ENCODE measurements around the gene GRIK4.

The GRIK4 gene

GRCh38 chr11:120562806-120563425 lies 51.4 kb downstream of the GRIK4 start:
- H3F3A ChIP-seq (ENCODE audit: control insufficient read depth, insufficient read depth), result no peaks in the 10 kb centered on the region
- H4K20me1 ChIP-seq (ENCODE audit: control insufficient read depth, insufficient read depth, low read depth, low read length), result no peaks in the 10 kb centered on the region
- peaks cover 33% of the 10 kb centered on the region for H3K27me3 ChIP-seq (ENCODE audit: control insufficient read depth, low read length)
- TF ChIP-seq, protein P1, sequence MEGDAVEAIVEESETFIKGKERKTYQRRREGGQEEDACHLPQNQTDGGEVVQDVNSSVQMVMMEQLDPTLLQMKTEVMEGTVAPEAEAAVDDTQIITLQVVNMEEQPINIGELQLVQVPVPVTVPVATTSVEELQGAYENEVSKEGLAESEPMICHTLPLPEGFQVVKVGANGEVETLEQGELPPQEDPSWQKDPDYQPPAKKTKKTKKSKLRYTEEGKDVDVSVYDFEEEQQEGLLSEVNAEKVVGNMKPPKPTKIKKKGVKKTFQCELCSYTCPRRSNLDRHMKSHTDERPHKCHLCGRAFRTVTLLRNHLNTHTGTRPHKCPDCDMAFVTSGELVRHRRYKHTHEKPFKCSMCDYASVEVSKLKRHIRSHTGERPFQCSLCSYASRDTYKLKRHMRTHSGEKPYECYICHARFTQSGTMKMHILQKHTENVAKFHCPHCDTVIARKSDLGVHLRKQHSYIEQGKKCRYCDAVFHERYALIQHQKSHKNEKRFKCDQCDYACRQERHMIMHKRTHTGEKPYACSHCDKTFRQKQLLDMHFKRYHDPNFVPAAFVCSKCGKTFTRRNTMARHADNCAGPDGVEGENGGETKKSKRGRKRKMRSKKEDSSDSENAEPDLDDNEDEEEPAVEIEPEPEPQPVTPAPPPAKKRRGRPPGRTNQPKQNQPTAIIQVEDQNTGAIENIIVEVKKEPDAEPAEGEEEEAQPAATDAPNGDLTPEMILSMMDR (IDR thresholded peaks at IDR 0.05; ENCODE audit: low read depth, low read length, poor library complexity, severe bottlenecking), result no peak
- no peak for TF ChIP-seq EZH2phosphoT487 (IDR thresholded peaks at IDR 0.05; ENCODE audit: borderline replicate concordance, low read length)
- H3K4me3 ChIP-seq (ENCODE audit: low read length), result no peak overlapping the region
- H3K4me1 ChIP-seq (ENCODE audit: control insufficient read depth, low read length), result peaks cover 7% of the 10 kb centered on the region; the same call in 1 of the 2 replicates
- no peaks in the 10 kb centered on the region for H3K36me3 ChIP-seq (ENCODE audit: control insufficient read depth, low read length)
- H3K27ac ChIP-seq (ENCODE audit: low read depth, low read length), result no peak overlapping the region
- H3K4me2 ChIP-seq (ENCODE audit: low read length), result no peak overlapping the region
- no peaks in the 10 kb centered on the region for H3K79me2 ChIP-seq (ENCODE audit: control insufficient read depth, low read length)
- no peaks in the 10 kb centered on the region for H3K9me3 ChIP-seq (ENCODE audit: control insufficient read depth, insufficient read depth, low read length)
- H3K9me2 ChIP-seq (replicated peaks; ENCODE audit: control insufficient read depth, low read length), result no peaks in the 10 kb centered on the region

DNA sequence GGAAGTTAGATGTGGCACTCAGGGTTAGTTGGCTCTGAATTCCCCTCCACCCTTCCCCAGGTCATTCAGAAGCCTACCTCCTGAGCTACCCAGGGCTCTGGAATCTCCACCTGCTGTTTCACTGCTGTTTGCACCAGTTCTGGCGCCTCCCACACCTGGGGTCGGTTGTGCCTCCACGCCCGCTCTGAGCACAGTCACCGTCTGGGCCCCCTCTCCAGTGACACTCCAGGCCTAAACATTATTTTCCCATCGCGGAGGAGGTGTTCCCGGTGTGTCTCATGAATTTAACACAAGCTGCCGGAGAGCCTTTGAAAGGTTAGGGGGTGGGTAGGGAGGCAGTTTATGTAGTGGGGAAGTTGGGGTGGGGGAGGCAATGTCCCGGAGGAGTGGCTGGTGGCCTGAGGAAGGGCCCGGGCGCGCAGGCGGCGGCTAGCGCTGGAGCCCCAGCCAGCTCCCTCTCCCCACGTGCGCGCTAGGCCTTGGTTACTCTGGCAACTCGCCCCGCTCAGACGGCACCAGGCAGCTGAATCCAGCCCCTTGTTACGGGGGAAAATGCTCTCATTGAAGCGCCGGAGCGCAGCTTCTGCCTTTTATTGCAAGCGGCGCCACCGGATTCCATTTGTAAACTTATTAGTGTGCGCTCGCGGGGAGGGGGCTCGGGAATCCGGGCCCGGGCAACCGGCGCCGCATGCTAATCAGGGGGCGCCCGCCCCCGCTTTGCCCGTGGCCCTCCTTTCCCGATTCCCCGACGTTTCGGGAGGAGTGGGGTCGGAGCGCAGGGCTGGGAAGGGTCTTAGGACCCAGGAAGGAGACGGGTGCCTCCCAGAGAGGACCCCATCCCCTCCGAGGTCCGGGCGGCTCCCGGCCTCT lies 52.4 kb downstream of the GRIK4 start:
- Histone ChIP-seq H3K9me2 (replicated peaks; ENCODE audit: control insufficient read depth, low read length) (no peaks in the 10 kb centered on the region), H3K4me3 (ENCODE audit: low read length) (no peak overlapping the region), H3K9me3 (ENCODE audit: control insufficient read depth, insufficient read depth, low read length) (no peaks in the 10 kb centered on the region), H4K20me1 (ENCODE audit: control insufficient read depth, insufficient read depth, low read depth, low read length) (no peaks in the 10 kb centered on the region), H3K4me2 (ENCODE audit: low read length) (peak overlapping the region; percentile 34; the same call in 1 of the 2 replicates), H3K27me3 (ENCODE audit: control insufficient read depth, low read length) (peaks cover 33% of the 10 kb centered on the region), H3K27ac (ENCODE audit: low read depth, low read length) (no peak overlapping the region), H3K4me1 (ENCODE audit: control insufficient read depth, low read length) (peaks cover 7% of the 10 kb centered on the region; the same call in 1 of the 2 replicates), H3K36me3 (ENCODE audit: control insufficient read depth, low read length) (no peaks in the 10 kb centered on the region), H3F3A (ENCODE audit: control insufficient read depth, insufficient read depth) (no peaks in the 10 kb centered on the region), H3K79me2 (ENCODE audit: control insufficient read depth, low read length) (no peaks in the 10 kb centered on the region)
- TF ChIP-seq, protein P1 (IDR thresholded peaks at IDR 0.05; ENCODE audit: low read depth, low read length, poor library complexity, severe bottlenecking), result no peak

DNA sequence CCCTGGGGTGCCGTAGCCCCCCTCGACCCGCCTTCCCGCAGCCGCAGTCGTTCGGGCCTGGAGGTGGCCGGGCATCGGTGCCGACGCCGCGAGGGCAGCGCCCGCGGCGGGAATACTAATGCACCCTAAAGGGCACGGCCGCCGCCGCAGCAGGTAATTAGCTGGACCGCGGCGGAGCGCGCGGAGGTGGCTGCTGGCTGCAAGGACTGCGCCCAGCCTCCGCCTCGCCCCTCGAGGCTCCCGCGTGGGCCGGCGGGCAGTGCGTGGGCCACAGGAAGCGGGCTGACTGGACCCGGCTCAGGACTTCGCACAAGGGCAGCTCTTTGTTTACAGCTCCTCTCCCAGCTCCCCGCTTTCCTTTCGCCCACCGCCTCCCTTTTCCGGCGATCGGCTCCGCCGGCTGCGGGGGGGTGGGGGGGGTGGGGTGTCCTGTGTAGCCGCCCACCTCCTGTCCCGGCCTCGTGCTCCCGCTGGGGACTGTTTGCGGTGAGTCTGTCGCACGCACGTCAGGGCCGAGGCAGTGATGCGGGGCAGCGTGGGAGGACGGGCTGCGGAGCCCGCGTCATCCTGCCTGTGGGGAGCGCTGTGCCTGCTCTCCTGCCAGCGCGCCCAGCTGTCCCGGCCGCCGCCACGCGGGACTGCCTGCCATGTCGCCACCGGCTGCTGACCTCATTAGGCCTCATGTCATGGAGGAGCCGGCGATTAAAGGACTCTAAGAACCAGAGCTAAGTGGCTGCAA lies 53.2 kb downstream of the GRIK4 start:
- Histone ChIP-seq H4K20me1 (ENCODE audit: control insufficient read depth, insufficient read depth, low read depth, low read length) (no peaks in the 10 kb centered on the region), H3K4me3 (ENCODE audit: low read length) (no peak overlapping the region), H3K36me3 (ENCODE audit: control insufficient read depth, low read length) (no peaks in the 10 kb centered on the region), H3K9me3 (ENCODE audit: control insufficient read depth, insufficient read depth, low read length) (no peaks in the 10 kb centered on the region), H3K4me1 (ENCODE audit: control insufficient read depth, low read length) (peaks cover 7% of the 10 kb centered on the region; the same call in 1 of the 2 replicates), H3K9me2 (replicated peaks; ENCODE audit: control insufficient read depth, low read length) (no peaks in the 10 kb centered on the region), H3K79me2 (ENCODE audit: control insufficient read depth, low read length) (no peaks in the 10 kb centered on the region), H3K27ac (ENCODE audit: low read depth, low read length) (no peak overlapping the region), H3K27me3 (ENCODE audit: control insufficient read depth, low read length) (peaks cover 33% of the 10 kb centered on the region), H3F3A (ENCODE audit: control insufficient read depth, insufficient read depth) (no peaks in the 10 kb centered on the region), H3K4me2 (ENCODE audit: low read length) (peak overlapping the region; percentile 34; the same call in 1 of the 2 replicates)
- TF ChIP-seq EZH2phosphoT487 (IDR thresholded peaks at IDR 0.05; ENCODE audit: borderline replicate concordance, low read length), result no peak
- TF ChIP-seq, protein P1 (IDR thresholded peaks at IDR 0.05; ENCODE audit: low read depth, low read length, poor library complexity, severe bottlenecking), result peak; percentile 36

Data from DOHH2 (cell line).